Colonic mucosa (tissue), 4 donors: ENCODE results near the gene BFSP2. TPM values are rescaled to one million over a fixed set of nuclear protein-coding genes. Genes with fewer than 3 reads are reported as not detected.

ENCODE experiments used
- DNase-seq: peaks from one replicate; pipeline ENCODE4 v3.0.0-alpha.2; 2020
- H3K27ac ChIP-seq: fragments of 200-600 bp; one replicate; pipeline ENCODE4 v1.8.0; 2021
- H3K27me3 ChIP-seq: fragments of 200-600 bp; one replicate; pipeline ENCODE4 v1.8.0; 2021
- H3K36me3 ChIP-seq: fragments of 200-600 bp; one replicate; pipeline ENCODE4 v1.8.0; 2021
- H3K4me1 ChIP-seq: fragments of 200-600 bp; one replicate; pipeline ENCODE4 v1.8.0; 2021; ENCODE audit warnings: mild to moderate bottlenecking
- H3K4me3 ChIP-seq: fragments of 200-600 bp; one replicate; pipeline ENCODE4 v1.8.0; 2021
- H3K9ac ChIP-seq, 2 donors: one replicate each; pipeline ENCODE4 v1.7.0; 2013; ENCODE audit warnings: control low read depth in 2 of 2, low read depth in 2 of 2, low read length in 2 of 2
- H3K9me3 ChIP-seq: fragments of 200-600 bp; one replicate; pipeline ENCODE4 v1.8.0; 2021
- intact Hi-C: fragments of 100-400 bp; cut with DNase I; formaldehyde crosslinking; loops from one replicate; pipeline ENCODE4 v1.14.1; 2022
- total RNA-seq, 2 donors: library from RNA; stranded (reverse); fragmentation: NEBNext Ultra II Directional in 1 of 2; extraction: Animal tissue kit (Norgen Biotek cat#: 25700) in 1 of 2; gene quantifications; one replicate each; pipeline ENCODE4 v1.2.1, GENCODE V29; 2021
- TF ChIP-seq, protein P1 (sequence below): fragments of 200-600 bp; IDR thresholded peaks from one replicate; pipeline ENCODE4 v1.8.0; 2022; ENCODE audit warnings: antibody characterized with exemption, mild to moderate bottlenecking
- donor health status: healthy.
- donor health status: DM: no; HTN: no; CAD: no.
- donor health status: DM: no; HTN: no; CAD: no.

Gene BFSP2
- total RNA-seq, 2 donors from 2014 or later: 0.64 TPM; not detected in 1

GRCh38 chr3:133418361-133418760 is 18.5 kb downstream of the BFSP2 start:
- intact Hi-C loops: no loop called here
- TF ChIP-seq, protein P1, sequence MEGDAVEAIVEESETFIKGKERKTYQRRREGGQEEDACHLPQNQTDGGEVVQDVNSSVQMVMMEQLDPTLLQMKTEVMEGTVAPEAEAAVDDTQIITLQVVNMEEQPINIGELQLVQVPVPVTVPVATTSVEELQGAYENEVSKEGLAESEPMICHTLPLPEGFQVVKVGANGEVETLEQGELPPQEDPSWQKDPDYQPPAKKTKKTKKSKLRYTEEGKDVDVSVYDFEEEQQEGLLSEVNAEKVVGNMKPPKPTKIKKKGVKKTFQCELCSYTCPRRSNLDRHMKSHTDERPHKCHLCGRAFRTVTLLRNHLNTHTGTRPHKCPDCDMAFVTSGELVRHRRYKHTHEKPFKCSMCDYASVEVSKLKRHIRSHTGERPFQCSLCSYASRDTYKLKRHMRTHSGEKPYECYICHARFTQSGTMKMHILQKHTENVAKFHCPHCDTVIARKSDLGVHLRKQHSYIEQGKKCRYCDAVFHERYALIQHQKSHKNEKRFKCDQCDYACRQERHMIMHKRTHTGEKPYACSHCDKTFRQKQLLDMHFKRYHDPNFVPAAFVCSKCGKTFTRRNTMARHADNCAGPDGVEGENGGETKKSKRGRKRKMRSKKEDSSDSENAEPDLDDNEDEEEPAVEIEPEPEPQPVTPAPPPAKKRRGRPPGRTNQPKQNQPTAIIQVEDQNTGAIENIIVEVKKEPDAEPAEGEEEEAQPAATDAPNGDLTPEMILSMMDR: no peak
- no peaks in the 10 kb centered on the region for H3K9me3 ChIP-seq
- H3K27me3 ChIP-seq: no peaks in the 10 kb centered on the region
- no peak overlapping the region for H3K4me3 ChIP-seq
- no peaks in the 10 kb centered on the region for H3K4me1 ChIP-seq
- DNase-seq: no peak
- H3K9ac ChIP-seq: no peak overlapping the region
- H3K36me3 ChIP-seq: no peaks in the 10 kb centered on the region
- H3K27ac ChIP-seq: no peak overlapping the region

- no peak overlapping the region for H3K27ac ChIP-seq
- no peak overlapping the region for H3K4me3 ChIP-seq
- no peak for DNase-seq
- H3K9me3 ChIP-seq: no peaks in the 10 kb centered on the region
- no peak overlapping the region for H3K9ac ChIP-seq
- no peaks in the 10 kb centered on the region for H3K27me3 ChIP-seq
- TF ChIP-seq, protein P1: no peak
- no peaks in the 10 kb centered on the region for H3K36me3 ChIP-seq
- no peaks in the 10 kb centered on the region for H3K4me1 ChIP-seq
- intact Hi-C loops: no loop called here
Measured at GRCh38 chr3:133419151-133419909, 19.5 kb downstream of the BFSP2 start.

DNA sequence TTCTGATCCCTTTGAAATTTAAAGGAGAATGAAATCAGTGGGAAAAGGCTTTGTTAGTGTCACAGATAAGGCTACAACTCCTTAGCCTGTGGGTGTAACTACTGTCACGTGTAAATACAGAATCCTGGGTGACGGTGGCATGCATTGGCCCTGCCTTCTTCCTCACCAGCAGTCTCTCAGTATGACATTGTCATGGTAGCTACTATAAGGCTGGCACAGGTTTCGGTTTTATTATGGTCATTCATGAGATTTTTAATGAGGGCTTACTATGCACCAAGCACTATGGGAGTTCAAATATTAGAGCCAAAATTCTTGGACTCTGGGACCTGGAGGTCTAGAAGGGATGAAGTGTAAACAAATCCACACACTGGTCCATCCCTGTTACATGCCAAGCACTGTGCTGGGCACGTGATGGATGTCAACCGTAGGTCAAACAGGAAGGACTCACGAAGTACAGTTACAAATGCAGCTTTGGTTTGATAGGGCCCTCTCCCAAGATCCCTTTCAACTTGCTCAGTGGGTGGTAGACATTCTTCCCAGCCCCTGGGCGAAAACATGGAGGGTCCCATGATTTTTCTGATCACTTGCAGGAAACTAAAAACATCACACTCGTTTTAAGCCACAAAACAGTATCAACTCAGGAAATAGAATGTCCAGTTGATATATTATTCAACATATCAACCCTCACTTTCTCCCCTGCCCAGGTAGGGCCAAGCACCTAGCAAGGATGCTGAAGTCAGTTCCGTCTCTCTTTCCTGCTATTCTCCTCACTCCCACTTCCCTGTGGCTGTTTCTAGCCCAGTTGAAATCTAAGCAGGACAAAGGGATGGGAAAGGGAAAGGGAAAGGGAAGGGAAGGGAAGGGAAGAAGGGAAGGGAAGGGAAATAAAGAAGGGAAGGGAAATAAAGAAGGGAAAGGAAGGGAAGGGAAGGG is 25.3 kb downstream of the BFSP2 start:
- no peak overlapping the region for H3K4me3 ChIP-seq
- no peaks in the 10 kb centered on the region for H3K9me3 ChIP-seq
- H3K4me1 ChIP-seq: no peaks in the 10 kb centered on the region
- DNase-seq: no peak
- H3K9ac ChIP-seq: no peak overlapping the region
- TF ChIP-seq, protein P1: no peak
- intact Hi-C loops: loop anchor here (5.0 kb wide), 2 partner anchors 383 to 698 kb away; no protein-coding TSS in a partner anchor
- no peaks in the 10 kb centered on the region for H3K36me3 ChIP-seq
- H3K27me3 ChIP-seq: no peaks in the 10 kb centered on the region
- H3K27ac ChIP-seq: no peak overlapping the region

DNA sequence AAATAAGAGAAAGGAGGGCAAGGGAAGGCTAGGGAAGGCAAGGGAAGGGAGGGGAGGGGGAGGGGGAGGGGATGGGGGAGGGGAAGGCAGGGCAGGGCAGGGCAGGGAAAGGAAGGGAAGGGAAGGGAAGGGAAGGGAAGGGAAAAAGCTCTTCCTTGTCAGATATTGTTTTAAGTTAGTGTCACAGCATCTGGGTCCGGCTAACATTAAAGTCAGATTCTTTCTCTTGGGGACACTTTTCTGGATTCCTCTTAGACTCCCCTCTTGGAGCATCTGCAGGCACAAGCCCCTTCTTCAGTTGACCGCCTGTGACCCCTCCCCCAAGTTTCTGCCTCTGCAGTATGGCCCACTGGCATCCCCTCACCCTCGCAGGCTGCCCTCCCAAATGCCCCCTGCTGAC is 26.0 kb downstream of the BFSP2 start:
- H3K36me3 ChIP-seq: no peaks in the 10 kb centered on the region
- no peak overlapping the region for H3K9ac ChIP-seq
- no peaks in the 10 kb centered on the region for H3K9me3 ChIP-seq
- no peak for DNase-seq
- intact Hi-C loops: no loop called here
- no peaks in the 10 kb centered on the region for H3K27me3 ChIP-seq
- TF ChIP-seq, protein P1: no peak
- no peak overlapping the region for H3K27ac ChIP-seq
- H3K4me3 ChIP-seq: no peak overlapping the region
- H3K4me1 ChIP-seq: no peaks in the 10 kb centered on the region

- no peaks in the 10 kb centered on the region for H3K4me1 ChIP-seq
- TF ChIP-seq, protein P1: no peak
- no peak overlapping the region for H3K27ac ChIP-seq
- H3K36me3 ChIP-seq: no peaks in the 10 kb centered on the region
- no peaks in the 10 kb centered on the region for H3K27me3 ChIP-seq
- no peak overlapping the region for H3K4me3 ChIP-seq
- DNase-seq: no peak
- H3K9me3 ChIP-seq: no peaks in the 10 kb centered on the region
- no peak overlapping the region for H3K9ac ChIP-seq
- intact Hi-C loops: no loop called here
Measured at GRCh38 chr3:133426721-133427120, 26.9 kb downstream of the BFSP2 start.
